HG02588 (cell line): Measurements from ENCODE around the gene CBX1.
"Not testable (repeated sequence)": the region's sequence is repeated elsewhere in the genome, so short reads cannot be mapped to it uniquely, and the experiment has no call there.

ENCODE experiments used
- ATAC-seq: cut with Tn5 transposase; IDR thresholded peaks from one replicate; pipeline ENCODE4 v1.9.1; 2021; ENCODE audit warnings: mild to moderate bottlenecking, moderate library complexity; ENCODE audit not compliant: unreplicated experiment

CBX1 gene

DNA sequence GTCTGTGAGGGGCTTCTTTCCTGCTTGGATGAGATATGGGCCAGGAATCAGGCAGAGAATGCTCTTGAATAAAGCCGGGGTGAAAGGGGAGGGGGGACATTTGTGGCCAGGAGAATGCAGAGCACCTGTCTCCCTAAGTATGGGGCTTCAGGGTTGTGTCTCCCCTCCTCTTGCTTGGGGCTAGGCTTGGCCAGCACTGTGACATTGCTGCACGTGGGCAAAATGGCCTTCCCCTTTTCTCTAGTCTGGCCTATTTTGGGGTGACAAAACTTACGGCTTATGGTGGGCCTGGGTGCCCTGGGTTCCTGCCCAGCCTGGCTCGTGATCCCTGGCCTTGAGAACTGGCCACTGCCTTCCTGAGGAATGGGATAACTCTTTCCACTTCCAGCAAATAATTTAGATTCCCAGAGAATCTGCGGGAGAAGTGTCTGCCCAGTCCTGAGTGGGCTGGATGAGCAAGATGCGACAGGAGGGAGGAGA lies 47.5 kb downstream of the CBX1 start:
- no peak for ATAC-seq

DNA sequence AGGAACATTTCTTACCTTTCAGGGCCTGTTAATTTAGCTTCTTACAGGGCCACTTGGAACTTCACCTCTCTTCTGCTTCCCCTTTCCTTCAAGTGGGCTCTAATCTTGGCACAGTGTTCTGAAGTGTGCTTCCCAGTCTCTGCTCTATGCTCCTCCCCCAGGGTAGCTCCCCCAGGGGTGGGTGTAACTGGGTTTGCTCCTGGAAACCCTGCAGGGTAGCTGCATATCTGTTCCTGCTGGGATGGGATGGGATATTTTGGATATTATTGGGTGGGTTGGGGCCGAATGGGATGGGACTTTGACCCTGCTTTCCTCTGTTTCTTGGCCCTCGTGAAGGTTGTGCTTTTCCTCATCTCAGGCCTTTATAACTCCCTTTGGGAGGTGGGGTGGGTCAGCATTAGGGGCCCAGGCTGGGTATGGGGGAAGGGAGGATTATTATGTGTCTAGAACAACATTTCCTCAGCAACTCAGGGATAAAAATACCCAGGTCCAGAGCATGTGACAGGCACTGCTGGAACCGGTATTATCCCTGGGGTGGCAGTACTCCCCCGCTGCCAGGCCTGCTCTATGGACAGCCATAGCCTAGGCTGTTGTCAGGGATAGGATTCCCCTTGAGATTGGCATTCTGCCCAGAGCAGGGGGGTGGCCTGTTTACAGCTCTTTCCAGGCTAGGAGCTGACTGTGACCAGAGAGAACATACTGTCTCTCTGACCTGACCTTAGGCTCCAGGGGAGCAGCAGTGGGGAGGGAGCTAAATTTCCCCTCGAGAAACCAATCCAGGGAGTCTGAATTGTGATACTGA lies 48.1 kb downstream of the CBX1 start:
- ATAC-seq = no peak

DNA sequence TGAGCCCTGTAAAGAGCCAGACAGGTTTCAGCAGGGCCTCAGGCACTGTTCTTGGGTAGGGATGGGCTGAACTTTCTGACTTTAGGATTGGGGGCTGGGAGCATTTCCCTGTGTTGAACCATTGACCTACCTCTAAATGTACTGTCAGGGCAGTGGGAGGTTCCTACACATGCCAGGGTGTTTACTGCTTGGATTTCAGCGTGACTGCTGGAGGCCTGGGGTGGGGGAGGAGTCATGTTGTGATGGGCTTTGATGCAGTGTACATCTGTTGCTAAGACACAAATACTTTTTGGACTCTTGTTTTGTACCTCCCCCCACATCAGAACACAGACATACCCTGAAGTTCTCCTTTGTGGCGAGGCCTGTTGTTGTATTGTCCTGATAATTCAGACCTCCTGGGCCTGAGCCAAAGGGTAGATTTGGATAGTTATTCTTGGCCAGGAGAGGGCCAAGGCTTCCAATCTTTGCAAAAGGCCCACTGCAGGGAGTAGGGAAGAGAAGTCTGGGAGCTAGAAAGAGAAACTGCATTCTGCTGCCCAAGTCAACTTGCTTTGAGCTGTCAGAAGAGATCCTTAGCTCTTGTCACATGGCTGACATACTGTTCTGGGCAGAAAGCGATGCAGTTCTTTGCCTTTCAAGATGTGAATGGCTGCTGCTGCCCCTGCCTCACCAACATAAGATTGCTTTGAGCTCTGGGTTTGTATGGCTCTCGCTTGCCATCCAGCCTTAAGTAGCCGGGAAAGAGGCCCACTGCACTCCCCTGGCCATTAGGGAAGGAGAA lies 49.4 kb downstream of the CBX1 start:
- ATAC-seq = no peak

DNA sequence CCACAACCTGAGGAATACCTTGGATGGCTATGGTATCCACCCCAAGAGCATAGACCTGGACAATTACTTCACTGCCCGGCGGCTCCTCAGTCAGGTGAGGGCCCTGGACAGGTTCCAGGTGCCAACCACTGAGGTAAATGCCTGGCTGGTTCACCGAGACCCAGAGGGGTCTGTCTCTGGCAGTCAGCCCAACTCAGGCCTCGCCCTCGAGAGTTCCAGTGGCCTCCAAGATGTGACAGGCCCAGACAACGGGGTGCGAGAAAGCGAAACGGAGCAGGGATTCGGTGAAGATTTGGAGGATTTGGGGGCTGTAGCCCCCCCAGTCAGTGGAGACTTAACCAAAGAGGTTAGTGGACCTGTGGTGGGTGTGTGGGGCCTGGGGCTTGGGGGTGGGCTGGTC lies 50.0 kb downstream of the CBX1 start:
- ATAC-seq = no peak

DNA sequence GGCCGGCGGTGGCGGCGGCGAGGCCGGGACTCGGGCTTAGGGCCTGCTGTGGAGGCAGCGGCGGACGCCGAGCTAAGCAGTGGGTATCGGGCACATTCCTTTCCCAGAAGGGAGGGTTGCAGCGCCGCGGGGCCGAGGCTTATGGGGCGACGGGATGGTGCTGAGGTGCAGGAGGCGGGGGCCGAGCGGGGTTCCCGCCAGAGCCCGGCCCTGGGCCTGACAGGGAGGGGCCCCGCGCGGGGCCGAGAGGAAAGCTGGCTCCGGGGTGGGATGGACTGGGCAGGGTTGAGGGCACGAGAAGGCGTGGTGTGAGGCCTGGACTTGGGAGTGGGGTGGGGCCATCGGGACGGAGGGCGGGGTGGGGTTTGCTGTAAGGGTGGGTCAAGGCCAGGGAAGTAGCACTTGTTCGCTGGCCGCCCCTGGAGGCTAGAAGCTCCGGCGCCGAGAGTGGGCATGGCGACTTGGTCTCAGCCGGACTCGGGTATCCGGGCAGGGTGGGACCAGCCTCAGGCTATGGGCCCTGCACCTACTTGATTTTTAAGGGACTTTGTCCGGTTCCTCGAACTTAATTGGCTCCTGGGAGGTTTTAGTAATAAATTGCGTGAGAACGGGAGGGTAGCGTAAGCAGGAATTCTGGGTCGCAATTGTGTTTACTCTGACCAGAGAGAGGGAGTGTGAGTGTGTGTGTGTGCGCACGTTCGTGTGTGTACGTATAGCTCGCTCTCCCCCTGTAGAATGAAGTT lies 52.7 kb downstream of the CBX1 start:
- peak; percentile 35 for ATAC-seq

DNA sequence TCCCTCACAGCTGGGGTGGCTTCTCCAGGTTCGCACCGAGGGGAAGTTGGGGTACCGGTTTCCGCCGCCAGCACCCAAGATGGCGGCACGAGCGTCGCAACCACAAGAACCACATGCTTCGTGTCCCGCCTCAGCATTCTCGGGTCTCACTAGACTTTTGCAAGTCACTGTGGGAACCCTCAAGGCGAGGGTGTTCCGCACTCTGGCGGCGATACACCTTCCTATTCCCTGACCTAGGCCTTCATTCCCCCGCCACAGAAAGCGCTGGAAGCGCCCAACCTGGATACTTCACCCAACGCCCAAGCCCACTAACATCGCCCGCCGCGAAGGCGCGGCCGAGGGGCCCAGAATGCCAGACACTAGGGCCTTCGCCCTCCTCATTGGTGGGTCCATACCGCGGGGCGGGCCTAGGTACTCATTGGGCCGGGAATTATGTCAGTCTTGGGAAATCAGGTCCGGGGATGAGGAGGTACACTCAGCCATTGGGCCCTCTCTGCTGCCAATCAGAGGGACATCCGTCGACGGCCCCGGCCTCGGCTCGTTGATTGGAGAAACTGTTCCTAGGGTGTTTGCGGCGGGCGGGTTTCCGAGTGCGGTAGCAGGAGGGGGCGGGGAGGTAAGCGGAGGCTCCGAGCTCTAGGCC lies 53.4 kb downstream of the CBX1 start, which contains the start of gene NFE2L1:
NFE2L1 (plus strand) TSS at position 619 of the 643 bp plus-strand sequence. CDS start 2,760 bp downstream, outside the sequence.
- peak; percentile 87 for ATAC-seq

DNA sequence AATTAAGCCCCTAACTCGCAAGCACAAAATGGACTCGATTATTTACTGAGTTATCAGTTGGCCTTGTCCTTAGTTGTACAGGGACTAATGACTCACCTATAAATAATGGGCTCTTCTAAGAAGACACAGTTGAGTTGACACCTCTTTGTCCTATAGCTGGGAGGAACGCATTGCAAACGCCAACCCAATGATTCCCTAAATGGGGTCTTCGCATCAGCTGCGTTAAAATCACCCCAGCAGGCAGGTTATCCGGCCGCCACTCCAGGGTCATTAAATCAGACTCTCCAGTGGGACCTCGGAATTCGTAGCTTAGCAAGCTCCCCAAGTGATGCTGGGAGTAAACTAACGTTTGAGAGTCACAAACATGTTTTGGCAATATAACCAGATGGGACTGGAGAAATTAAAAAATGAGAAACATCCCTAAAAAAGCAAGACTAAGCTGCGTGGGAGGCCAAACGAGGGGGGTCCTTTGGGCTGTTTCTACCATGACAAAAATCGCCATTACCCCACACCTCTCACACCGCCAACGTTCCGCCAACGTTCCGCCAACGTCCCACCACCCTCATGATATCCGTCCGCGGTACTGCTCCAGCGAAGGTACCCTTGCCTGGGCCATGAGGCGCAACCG lies 54.1 kb downstream of the CBX1 start:
- no peak for ATAC-seq

DNA sequence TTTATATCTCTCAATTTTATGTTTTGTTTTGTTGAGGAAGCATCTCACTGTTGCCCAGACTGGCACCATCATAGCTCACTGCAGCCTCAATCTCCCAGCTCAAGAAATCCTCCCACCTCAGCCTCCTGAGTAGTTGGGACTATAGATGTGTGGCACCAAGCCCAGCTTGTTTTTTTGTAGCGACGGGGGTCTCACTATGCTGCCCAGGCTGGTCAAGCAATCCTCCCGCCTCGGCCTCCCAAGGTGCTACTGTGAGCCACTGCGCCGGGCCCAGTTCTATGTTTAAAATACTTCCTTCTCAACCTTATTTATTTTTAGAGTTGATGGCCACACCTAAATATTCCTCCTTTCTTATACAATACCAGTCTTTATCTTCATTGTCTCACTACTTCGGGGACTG lies 55.0 kb downstream of the CBX1 start:
- ATAC-seq = no peak

DNA sequence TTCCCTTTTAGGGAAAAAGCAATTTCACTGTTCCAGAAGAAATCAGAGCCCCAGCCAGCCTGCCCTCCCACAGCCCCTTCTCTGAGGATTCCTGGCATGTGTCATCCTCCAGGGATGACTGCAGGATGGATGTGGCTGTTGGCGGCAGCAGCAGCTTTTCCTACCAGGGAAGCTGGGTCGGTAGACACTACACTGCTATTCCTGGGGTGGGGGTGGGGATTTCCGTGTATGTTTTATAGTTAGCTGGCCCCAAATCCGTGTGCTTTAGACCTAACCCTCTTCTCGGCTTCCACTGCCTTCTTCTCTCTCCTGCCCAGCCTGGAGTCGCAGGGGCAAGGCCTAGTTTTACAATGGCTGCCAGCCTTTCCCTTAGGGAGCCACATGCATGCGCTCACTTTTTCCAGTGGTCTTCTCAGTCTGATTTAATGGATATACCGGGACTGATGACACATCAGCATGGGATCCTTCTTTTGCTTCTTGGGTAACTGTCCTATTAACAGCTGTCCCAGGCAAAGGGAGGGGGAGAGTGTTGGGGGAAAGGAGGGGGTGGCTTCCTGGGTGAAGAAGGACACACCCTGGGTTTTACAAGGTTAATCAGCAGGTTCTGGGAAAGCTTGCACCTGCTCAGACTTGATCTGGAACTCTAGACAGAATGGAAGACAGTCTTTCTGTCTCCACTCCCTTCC lies 55.8 kb downstream of the CBX1 start:
- ATAC-seq = no peak

DNA sequence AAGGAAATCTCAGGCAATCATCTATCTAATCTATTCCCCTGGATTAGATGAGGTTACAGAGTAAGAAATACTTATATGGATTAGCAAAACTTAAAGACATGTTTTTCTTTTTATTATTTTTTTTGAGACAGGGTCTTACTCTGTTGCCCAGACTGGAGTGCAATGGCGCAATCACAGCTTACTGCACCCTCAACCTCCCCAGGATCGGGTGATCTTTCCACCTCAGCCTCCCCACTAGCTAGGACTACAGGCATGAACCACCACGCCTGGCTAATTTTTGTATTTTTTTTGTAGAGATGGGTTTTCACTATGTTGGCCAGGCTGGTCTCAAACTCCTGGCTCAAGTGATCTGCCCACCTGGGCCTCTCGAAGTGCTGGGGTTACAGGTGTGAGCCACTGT lies 56.4 kb downstream of the CBX1 start:
- ATAC-seq = no peak

DNA sequence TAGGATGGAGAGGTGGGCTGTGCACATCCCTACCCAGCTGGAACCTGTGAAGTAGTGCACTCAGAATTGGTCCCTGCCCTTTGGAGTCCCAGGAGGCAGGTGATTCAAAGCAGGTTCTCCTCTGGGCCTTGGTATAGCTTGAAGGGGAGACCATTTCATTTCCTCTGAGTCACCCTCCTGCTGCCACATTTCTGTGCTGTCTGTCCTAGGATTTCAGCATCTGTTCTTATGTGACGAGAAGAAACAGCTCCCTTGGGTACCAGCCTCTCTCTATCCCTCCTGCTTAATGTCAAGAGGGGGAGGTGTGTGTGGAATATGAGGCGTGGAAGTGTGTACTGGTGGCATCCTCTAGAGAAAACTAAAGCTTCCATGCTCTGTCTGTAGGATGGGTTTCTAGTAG lies 58.1 kb downstream of the CBX1 start:
- no peak for ATAC-seq

DNA sequence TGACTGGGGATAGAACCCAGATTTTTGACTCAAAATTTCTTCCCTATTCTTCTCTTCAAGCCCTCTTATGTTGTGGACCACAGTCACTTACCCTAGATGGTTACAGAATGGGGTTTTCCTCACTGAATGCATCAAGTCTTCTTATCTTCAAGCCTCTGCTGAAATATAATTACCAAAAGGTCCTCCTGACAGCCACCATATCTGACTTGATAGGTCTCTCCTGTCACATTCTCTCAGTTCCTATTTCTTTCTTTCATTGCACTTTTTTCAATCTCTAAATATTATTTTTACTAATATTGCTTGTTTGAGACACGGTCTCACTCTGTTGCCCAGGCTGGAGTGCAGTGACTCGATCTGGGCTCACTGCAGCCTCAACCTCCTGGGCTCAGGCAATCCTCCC lies 62.6 kb downstream of the CBX1 start:
- ATAC-seq = no peak

DNA sequence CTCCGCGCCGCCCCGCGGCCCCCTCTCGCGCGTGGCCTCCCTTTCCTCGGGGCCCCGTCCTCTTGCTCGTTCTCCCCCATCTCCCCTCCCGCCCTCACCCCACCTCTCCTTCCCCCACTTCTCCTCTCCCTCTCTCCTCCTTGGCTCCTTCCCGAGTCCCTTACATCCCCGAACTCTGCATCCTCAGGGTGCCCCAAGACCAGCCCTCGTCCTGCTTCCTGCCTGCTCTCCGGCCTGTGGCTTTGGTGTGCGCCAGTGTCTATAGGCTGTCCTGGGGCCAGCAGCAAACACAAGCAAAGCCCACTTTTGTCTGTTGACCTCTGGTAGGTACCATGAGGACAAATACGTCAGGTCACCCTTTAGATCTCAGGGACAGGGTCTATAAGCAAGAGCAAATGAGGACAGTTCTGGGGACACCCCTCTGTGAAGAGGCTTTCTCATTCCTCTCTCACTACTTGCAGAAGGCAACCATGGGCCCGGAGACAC lies 63.4 kb downstream of the CBX1 start:
- ATAC-seq = no peak

DNA sequence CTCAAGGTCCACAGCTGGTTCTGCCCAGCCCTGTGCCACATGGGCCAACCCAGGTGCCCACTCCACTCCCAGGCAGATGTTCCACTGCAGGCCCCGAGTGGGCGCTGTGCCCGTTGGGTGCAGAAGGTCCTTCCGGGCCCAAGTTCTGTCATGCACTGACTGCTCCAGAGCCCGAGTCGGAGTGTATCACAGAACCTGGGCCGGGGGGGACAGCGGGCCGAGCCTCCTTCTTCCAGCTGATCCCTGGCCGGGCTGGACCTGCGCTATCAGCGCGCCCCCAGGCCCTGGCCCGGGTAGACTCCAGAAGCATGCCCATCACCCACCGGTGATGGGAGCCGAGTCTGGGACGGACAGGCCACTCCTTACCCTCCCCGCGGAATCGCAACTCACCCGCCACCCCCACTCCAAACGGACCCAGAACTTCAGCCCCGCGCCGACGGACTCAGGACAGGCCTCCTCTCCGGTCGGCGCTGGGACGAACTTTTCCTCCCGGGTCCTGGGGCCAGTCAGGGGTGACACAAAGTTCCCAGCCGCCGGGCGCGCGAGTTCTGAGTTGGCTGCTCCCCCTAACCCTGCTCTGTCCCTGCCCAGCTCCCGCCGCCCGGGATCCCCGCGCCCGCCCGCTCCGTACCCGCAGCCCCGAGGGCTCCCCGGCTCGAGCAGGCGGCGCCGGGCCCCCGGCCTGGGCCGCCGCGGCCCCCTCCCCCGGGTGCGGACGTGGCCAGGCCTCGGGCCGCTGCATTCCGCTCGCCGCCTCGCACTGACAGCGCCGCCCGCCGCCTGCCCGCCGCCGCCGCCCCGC lies 64.0 kb downstream of the CBX1 start, which contains the start of gene COPZ2:
COPZ2 (minus strand) TSS at position 762 of the 802 bp plus-strand sequence; CDS start at position 742, 20 bp downstream.
- ATAC-seq = peak; percentile 57

DNA sequence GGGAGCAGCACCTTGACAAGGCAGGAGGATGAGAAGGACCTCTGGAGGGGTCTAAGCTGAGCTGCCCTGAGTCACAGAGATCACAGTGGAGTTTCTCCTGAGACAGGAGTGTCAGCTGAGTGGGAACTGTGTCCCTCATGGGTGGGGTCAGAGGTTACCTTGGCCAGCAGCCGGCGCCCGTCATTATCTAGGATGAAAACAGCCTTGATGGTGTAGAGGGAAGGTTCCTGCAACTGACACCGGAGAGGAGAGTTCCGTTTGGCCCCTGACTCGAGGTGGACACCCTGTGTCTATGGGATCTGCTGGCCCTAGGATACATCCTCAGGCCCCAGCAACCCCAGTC lies 64.6 kb downstream of the CBX1 start:
- peak; percentile 5 for ATAC-seq

DNA sequence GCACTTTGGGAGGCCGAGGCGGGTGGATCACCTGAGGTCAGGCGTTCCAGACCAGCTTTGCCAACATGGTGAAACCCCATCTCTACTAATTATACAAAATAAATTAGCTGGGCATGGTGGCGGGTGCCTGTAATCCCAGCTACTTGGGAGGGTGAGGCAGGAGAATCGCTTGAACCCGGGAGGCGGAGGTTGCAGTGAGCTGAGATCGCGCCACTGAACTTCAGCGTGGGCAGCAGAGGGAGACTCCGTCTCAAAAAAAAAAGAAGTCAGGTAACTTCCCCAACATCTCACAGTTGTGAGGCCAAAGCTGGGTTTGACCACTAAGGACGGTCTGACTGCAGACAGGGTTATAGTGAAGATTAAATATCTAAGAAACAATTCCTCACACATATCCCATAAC lies 66.5 kb downstream of the CBX1 start:
- ATAC-seq = not testable (repeated sequence)

DNA sequence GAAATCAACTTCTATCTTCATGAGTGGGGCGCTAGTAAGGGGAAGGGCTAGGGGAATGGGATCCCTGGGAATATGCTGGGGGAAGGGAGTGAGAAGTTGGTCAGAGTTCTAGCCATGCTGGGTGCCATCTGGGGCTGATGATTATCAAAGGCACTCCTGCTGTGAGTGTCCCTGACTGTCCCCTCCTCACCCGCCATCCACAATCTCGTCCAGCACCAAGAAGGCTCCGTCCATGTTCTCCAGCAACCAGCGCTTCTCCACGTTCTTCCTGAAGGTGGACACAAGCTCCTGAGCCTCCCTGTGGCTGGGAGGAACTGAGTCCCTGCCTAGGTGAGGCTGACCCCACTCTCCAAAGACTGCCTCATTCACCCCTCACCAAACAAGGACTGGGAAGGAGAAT lies 69.3 kb downstream of the CBX1 start:
- ATAC-seq = no peak

DNA sequence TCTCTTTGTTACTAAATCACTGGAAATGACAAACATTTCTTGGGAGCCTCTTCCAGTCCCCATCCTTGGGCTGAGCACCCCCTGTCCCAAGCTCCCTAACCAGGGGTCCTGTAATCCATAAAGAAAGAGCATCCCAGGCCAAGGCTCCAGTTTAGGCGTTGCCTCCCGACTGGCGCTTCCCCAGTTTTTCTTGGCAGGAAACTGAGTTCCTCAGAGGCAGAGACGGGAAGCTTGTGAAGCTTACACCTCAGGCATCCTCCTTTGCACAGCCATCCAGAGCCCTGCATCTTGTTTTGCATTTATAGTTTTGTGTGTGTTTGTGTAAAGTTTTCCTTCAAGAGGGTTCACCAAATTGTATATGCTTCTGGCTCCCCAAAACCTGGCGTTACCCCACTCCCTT lies 70.7 kb downstream of the CBX1 start:
- ATAC-seq = no peak

DNA sequence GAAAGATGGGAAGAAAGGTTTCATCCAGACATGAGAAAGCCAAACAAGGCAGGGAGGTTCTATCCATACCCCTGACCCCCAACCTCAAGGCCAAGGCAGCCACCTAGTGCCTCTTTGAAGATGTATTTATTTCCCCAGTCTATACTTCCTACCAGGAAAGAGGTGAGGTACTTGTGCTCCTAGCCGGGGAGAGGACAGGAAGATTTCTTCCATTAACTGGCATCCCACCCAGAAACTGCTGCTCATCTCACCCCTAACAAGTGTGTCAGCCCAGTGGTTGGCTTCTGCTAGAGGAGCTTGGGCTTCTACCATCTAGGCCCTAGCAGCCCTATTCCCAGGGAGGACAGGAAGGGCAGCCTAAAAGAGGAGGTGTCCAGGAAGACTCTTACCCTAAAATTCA lies 72.5 kb downstream of the CBX1 start:
- no peak for ATAC-seq
